HUDEP-2 (cell line): ENCODE results near the gene ANGPTL1.
"Not testable (repeated sequence)": the region's sequence is repeated elsewhere in the genome, so short reads cannot be mapped to it uniquely, and the experiment has no call there.

Experiments
- DNase-seq, 76 experiments: peaks; one replicate each; lab custom pipeline; 2025; ENCODE audit not compliant: unreplicated experiment in 76 of 76; lab: John Stamatoyannopoulos, UW

ANGPTL1 gene

DNA sequence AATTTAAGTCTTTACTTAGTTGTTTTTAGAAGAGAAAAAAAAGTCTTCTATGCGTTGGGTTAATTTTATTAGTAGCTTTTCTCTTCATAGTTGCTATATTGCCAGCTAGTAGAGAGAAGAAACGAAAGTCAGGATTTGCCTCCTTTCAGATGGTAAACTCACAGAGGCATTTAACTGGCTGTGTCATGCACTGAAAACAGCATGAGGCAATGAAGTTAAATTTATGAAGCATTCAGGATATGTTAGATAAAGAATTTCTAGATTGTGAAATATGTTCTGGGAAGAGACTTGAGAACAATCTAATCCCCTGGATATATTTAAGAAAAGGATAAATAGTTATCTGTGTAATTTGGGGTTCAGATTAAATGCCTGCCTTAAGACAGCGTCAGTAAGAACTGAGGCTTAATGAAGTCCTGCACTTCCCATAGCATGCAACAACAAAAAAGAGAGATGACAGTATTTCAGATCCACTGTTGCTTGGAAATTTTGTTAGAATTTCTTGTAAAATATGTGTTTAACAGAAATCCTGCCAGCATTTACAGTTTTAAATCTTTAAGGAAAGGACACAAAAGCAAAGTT lies 1.7 kb downstream of the ANGPTL1 start:
- no peak for DNase-seq

DNA sequence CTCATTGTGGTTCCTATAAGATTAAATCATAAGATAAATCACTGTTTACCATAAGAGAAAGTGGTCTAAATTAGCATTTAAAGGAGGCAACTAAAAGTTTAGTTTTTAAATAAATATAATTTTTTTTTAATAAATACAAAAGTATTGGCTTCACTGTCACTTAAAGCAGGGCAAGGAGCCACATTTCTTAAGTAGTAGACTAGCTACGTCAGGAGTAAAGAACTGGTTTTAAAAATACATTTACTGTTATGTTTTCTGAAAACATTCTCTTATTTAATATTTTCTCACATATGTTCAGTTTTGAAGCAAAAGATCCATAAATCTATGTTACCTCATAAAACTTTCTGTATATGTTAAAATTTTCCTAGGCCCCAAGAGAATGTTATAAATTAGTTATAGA lies 2.2 kb downstream of the ANGPTL1 start:
- DNase-seq = no peak

DNA sequence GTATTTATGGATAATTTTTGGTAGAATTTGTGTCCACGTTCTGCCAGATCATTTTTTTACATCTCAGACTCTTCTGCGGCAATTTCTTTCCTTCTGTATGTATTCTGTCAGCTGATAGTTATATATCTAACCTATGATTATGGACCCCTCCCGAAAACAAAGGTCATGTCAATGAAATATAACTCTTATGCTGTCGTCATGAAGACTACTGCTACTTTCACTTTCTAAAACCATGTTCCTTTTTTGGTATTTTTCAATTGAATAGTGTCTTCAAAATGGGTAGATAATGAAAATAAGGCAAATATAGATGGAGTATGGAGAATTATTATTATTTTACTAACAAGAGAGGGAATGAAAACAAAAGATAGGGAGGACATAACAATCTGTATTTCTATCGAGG lies 3.2 kb downstream of the ANGPTL1 start:
- no peak for DNase-seq

GRCh38 chr1:178864326-178864725 lies 6.6 kb downstream of the ANGPTL1 start:
- DNase-seq = no peak

GRCh38 chr1:178862864-178863263 lies 8.0 kb downstream of the ANGPTL1 start:
- no peak for DNase-seq

DNA sequence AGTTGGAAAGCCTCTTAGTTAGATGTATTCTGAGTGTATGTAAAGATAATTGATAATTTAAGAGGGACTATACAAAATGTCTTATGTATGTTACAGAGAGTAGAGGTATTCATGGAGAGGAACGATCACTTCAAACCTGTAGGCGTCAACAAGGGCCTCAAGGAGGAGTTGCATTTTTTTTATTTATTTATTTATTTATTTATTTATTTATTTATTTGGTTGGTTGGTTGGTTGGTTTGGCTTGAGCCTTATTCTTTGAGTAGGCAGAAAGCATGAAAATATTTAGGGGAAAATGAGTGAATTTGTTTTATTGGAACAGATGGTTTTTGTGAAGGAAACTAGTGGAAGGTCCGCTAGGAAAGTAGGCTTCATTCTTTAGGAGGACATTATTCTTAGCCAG lies 8.5 kb downstream of the ANGPTL1 start:
- no peak for DNase-seq

DNA sequence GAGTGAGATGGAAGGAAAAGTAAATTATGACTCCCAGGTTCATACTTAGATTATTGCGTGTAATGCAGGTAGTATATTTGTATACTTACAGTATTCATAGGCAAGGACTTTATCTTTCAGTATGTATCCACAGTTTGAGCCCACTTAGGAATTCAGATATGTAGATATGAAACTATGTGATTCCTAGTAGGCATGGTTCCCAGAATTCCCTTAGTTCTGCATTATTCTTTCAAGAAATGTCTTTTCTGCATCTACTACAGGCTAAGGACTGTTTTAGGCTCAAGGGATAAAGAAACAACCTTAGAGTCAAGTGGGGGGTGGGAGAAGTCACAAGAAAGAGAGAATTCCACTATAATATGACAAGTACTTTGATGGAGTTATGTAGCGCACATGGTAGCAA lies 13.8 kb downstream of the ANGPTL1 start:
- no peak for DNase-seq

- no peak for DNase-seq
Observed at GRCh38 chr1:178849918-178850317, 21.0 kb downstream of the ANGPTL1 start.

GRCh38 chr1:178847919-178848318 lies 23.0 kb downstream of the ANGPTL1 start:
- not testable (repeated sequence) for DNase-seq

DNA sequence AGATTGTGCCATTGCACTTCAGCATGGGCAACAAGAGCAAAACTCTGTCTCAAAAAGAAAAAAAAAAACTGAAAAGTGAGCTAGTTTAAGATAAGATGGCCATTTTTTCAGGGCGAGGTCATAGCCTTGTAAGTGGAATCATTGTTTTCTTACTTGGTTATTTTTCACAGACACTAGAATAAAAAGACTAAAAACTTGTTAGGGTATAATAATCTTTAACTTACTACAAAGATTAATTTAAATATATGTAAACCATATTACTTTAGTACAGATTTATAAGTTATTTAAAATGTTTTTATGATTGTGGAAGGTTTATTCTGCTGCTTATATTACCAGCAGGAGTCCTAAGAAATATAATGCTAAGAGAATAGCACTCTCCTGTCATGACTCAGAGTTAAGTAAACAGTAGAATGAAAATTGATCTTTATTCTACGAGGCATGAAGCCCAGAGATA lies 23.5 kb downstream of the ANGPTL1 start:
- no peak for DNase-seq

DNA sequence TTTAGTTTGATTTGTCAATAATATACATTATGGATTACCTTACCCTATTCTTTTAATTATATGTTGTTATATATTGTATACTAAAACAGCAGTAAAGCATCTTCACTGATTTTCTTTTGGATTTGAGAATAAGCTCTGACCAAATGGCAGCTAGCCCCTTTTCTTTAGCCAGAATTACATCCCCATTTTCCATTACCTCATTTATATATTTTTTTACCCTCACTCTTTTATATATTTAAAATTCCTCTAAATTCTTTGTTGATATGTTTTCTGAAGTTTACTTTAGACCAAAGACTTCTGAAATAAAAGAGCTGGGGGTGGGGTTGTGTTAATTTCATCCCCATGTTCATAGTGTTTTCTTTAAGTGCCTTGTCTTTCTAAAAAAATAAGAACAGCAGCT lies 24.6 kb downstream of the ANGPTL1 start:
- no peak for DNase-seq

DNA sequence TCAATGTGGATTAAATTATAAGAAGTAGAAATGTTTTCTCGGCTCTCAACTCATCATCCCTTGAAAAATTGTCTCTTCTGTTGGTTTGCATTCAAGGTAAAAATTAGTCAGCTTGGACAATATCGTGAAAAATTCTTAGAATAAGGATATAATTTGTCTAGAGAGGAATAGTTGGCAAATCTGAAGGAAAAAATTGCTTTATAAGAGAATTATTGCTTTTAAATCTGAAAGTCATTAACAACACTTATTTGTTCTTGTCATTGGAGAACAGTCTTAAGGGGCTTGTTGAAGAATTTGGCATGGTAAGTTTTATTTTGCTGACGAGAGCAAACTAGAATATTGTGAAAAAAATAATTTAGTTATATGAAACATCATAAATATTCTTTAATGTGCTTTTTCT lies 26.4 kb downstream of the ANGPTL1 start:
- DNase-seq = no peak

DNA sequence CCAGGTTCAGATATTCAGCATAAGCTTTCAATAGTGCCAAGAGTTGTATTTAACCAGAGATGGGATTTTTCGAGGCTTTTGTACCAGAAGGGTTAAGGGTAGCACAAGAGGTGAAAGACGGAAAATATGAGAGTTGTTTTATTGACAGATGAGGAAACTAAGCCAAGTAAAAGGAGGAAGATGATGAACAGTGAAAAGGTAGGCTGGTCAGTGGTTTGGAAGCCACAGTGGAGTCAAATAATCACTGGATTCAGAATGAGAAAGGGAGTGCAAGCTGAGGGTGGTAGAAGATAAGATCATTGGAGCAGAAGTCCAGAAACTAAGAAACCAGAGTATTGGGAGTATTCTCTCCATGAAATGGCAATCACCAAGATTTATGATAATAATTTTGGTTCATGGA lies 45.7 kb downstream of the ANGPTL1 start:
- no peak for DNase-seq

DNA sequence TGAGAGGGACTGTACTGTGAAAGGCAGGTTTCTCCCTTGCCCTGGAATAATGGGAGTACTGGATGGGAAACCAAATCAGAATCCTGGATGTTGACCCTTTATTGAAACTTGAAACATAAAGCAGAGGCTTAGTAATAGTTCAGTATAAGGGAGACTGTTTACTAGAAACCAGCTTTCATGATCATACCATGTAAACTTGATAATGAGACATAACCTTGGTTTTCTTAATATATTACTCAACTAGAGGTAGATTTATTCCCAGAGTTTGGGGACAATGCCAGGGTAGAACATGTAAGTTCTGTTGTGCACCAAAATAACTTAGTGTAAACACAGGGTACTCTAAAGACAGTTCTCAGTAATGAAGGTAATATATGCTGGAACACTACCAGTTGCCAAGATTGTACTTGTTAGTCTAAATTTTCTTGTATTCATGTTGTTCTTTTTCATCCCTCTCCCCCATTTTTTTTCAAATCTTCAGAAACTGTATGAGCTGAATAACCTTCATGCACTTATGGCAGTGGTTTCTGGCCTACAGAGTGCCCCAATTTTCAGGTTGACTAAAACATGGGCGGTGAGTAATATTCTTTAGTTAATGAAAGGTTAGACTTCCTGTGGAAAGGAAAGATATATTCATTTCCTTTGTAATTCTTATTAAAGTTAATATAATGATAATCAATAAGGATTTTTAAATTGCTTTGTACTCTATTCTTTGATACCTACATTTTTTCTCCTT lies 49.6 kb downstream of the ANGPTL1 start:
- DNase-seq = no peak

- no peak for DNase-seq
Observed at GRCh38 chr1:178819123-178819522, 51.8 kb downstream of the ANGPTL1 start.

- no peak for DNase-seq
Observed at GRCh38 chr1:178818416-178818815, 52.5 kb downstream of the ANGPTL1 start.

- no peak for DNase-seq
Observed at GRCh38 chr1:178810585-178810984, 60.3 kb downstream of the ANGPTL1 start.

DNA sequence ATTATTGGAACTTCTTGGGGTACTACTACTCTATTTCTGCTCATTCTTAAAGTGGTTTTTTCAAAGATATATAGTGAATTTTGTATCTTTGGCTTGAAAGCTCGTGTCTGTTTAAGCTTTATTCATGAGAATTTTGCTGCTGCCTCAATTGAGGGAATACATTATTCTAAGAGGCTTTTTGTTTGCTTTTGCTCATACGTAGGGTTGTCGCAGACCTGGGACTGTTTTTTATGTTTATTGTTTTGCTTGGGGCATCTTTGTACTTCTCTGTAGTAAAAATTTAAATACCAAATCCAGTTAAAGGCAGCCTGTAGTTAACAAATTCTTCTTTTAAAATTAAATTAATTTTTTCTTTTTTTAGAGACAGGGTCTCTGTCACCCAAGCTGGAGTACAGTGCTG lies 62.3 kb downstream of the ANGPTL1 start:
- DNase-seq = no peak

- no peak for DNase-seq
Observed at GRCh38 chr1:178806665-178807300, 64.1 kb downstream of the ANGPTL1 start.

GRCh38 chr1:178802873-178803272 lies 68.0 kb downstream of the ANGPTL1 start:
- no peak for DNase-seq
